HuH-7 (cell line): Measurements from ENCODE around the gene SEMA3C.

Experiments used
- DNase-seq: peaks from one replicate; pipeline ENCODE4 v3.0.0; 2011; ENCODE audit warnings: low spot score

SEMA3C gene

GRCh38 chr7:80823057-80823456, 95.8 kb downstream of the SEMA3C start:
- no peak for DNase-seq

DNA sequence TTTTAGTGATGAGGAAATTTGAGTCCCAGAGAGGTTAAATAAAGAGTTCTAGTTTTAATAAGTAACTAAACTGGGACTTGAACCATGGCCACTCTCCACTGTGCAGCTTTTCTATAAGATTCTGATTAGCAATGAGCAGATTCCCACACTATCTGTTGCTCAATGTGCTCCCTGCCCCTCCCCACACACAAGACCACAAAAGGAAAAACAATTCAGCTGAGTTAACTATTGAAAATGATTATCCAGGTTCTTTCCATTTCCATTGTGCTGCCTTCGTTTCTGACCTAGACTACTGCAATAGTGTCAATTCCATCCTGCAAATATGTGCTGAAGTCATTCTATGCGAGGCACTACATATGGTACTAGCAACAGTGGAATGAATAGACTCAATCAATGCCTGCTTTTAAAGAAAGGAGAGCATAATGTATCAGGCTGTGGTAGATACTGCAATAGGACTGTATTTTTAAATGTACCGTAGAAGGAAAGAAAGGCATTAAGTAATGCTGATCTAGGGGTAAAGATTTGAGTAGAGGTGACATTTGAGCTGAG, 97.0 kb downstream of the SEMA3C start:
- no peak for DNase-seq

GRCh38 chr7:80819503-80819902, 99.3 kb downstream of the SEMA3C start:
- DNase-seq: no peak

- DNase-seq: no peak
Measured at GRCh38 chr7:80818181-80818580, 100.7 kb downstream of the SEMA3C start.

DNA sequence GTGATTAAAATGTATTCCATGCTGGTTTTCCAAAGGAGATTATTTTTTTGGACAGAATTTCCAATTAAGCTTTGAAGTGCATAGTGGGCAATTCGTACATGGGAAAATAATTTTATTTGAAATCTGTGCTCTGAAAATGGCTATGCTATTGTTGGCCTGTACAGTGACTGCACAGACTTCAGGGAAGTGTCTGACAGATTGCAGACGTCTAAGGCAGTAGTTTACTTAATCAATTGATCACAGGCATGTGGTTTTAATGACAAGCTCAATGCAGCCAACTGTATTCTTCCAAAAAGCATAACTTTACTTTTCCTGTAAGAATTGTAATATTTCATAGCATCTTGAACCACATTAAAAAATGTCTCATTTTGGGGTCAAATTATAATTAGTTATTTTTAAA, 102.0 kb downstream of the SEMA3C start:
- DNase-seq: no peak

DNA sequence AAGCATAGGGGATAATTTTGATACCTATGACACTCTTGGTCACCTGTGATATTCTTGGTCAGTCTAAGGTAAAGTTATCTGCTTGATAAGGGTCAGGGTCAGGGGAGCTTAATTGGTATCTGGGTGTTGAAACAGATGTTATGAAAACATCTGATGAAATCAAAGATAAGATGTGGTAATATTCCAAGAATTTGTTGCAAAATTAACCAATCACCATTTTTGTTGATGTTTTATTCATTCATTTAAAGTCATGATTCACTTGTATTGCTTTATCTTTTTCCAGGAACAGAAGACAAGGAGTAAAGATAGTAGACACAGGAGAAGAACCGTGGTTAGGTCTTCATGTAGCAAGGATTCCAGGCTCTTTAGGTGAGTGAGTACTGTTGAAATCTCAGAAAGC, 103.1 kb downstream of the SEMA3C start:
- no peak for DNase-seq

GRCh38 chr7:80809545-80809944, 109.3 kb downstream of the SEMA3C start:
- no peak for DNase-seq

GRCh38 chr7:80807166-80807900, 111.5 kb downstream of the SEMA3C start:
- no peak for DNase-seq

GRCh38 chr7:80806663-80807062, 112.2 kb downstream of the SEMA3C start:
- no peak for DNase-seq

DNA sequence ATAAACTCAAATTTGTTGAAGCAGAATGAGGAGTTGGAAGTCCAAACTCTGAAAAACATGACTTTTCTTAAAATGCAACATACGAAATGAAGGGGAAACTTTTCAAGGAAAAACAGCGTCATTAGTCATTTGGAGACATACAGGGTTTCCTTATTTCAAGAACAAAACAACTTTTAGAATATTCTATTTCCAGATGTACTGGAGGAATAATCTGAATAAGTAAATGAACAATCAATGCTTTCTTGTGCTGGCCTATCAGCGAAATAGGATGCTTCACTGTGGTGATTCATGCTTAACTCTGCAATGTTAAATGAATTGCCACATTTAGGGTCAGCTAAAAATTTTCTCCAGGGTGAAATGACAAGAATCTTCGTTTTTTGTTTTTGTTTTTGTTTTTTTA, 114.3 kb downstream of the SEMA3C start:
- no peak for DNase-seq

GRCh38 chr7:80802527-80802926, 116.3 kb downstream of the SEMA3C start:
- no peak for DNase-seq

DNA sequence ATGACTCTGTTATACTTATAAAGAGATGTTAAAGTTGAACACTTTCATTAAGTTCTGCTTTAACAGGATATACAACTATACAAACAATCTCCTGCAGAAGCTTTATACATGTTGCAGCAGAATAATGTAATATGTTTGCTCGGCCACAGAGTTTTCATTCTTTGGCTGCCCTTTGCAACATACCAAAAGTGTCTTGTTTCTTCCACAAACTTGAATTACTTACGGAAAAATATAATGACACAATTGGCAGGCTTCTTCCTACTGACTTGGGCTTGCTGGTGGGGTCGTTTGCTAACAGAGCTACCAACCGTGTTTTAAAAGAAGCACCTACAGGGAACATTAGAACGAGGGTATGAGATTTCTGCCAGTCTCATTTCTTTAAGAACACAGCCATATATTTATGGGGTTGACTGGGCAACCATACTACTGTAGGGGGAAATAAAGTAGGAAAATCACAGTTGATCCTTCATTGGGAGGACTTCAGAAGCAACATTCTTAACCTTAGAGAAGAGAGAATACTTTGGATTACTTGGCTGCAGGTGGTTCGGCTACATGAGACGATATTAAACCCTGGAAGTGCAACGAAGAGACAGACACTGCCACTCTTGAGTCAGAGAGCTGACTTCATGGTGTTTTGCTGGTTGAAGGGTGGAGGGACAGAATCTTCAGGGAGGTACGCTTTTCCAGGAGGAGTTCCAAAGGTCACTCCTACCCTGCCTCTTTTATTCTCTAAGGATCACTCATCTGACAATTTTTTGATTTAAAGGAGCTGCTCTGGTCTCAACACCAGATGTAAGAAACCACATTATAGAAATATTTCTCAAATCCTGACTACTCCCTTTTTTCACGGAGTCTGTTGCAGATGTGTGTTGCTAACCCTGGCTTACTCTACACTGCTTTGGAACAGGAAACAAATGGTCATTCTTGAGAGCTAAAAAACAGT, 123.9 kb downstream of the SEMA3C start:
- DNase-seq: no peak

DNA sequence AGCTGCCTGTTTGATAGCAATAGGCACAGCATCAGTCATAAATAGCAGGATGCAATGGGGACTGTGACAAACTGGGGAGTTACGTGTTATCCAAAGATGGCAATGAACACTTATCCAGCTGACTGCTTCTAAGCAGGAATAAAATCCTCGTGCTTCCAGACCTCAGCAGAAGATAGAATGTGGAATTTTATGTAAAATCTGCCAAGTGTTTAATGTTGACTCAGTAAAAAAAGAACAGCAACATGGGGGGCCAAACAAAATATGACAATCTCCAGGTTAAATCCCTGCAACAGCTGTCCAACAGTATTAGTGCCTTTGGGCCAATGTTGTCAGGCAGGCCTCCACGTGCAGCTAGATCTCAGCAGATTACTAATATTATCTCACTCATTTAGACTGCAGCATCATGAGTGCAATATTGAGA, 127.3 kb downstream of the SEMA3C start:
- DNase-seq: no peak

DNA sequence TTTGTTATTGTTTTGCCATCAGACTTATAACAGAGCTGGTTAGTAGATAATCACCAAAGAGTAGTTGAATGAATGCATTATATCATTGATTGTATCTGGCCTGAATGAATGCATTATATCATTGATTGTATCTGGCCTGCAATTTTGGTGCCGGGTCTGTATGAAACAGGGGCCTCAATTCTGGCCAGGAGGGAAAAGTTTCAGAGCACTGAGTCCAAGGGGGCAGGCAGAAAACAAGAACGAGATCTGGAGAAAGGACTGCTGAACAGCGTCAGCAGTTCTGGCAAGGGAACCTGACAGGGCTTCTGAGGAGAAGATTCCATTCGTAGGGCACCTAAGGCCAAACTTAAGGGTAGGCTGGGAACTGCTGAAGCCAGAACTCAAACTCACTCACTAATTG, 128.0 kb downstream of the SEMA3C start:
- no peak for DNase-seq

DNA sequence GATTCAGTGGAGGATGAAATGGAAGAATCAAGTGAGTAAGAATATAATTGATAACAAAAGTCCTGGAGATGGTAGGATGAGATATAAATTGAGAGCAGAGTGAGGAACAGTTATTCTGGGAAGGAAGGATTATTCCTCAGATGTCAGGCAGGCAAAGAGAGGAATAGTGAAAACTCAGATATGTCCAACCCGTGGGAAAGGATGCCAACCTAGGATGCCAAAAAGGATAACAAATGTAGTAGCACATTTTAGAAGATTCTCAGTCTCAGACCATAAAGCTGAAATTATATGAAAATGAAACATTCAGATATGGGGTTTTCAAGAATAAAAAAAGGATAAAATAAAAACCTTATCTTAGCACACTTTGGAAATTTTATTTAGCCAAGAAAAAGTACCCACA, 131.1 kb downstream of the SEMA3C start:
- DNase-seq: no peak

DNA sequence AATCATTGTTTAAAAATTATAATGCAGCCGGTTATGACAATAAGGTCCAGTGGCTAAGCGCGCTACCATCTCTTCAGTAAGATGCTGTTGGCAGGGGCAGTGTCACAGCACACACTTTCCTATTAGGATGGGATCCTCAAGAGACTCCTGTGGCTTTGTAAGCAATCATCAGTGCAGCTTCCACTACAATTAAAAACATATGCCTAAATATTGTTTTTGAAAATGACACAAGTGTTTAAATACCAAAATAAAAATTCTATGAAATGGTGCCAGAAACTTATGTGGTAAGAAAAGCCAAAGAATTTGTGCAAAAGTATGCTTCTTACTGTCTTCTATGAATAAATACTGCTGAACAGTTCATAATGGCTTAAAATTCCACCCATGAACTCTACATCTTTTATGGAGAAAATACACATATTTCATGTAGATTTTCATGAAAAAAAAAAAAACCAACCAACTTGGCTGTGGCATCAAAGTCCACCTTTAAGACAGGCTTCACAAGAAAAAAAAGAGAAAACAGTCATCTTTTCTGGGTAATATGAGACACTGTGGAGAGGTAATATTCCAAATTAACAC, 132.8 kb downstream of the SEMA3C start:
- no peak for DNase-seq

DNA sequence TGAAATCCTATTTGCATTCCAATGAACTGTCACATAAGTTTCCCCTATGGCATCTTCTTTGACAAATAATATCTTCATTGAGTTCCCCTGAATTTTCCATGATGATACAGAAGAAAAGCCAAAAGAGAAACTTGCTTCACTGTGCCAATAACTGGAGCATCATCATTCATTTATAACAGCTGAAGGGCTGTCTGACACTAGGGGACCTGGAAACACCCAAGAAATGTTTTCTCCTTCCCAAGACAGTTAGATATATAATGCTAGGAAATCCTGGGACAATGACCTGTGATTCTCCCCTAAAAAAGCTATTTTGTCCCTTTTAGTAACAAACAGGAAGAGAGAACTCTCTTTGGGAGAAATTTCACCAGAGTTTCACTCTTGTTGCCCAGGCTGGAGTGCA, 133.6 kb downstream of the SEMA3C start:
- no peak for DNase-seq

GRCh38 chr7:80783678-80784327, 135.0 kb downstream of the SEMA3C start:
- DNase-seq: no peak

GRCh38 chr7:80783186-80783677, 135.6 kb downstream of the SEMA3C start:
- no peak for DNase-seq

- no peak for DNase-seq
Measured at GRCh38 chr7:80781561-80781979, 137.3 kb downstream of the SEMA3C start.

- no peak for DNase-seq
Measured at GRCh38 chr7:80781146-80781545, 137.7 kb downstream of the SEMA3C start.

GRCh38 chr7:80779456-80779855, 139.4 kb downstream of the SEMA3C start:
- no peak for DNase-seq
